ENCODE data around the gene UBE2I.
A peak's percentile ranks its signal among the peaks of the same experiment; 100 is the strongest.

UBE2I gene

GRCh38 chr16:1351582-1352362 is 42.3 kb downstream of the UBE2I start, which contains the start of the genes GNPTG and TSR3:
GNPTG (plus strand) TSS chr16:1351931; CDS start chr16:1351966, 35 bp downstream.
TSR3 (minus strand) TSS chr16:1351878; CDS start chr16:1351804, 74 bp downstream.
- no peaks in the 10 kb centered on the region for H3K27me3 ChIP-seq (ENCODE audit: insufficient read depth, insufficient read length)
- H3K9ac ChIP-seq (ENCODE audit: insufficient read length, low read depth), result peak within 1 kb of the TSS; percentile 97
- DNase-seq (ENCODE audit: low read depth, low spot score), result peak; percentile 83
- TF ChIP-seq YY1 (IDR thresholded peaks at IDR 0.05; ENCODE audit: insufficient read depth, insufficient read length) (peak; percentile 90), SUZ12 (IDR thresholded peaks at IDR 0.05; ENCODE audit: extremely low read depth, insufficient read depth, insufficient read length) (no peak), ZNF274 (IDR thresholded peaks at IDR 0.05; ENCODE audit: low read depth, low read length) (no peak)
- H3K36me3 ChIP-seq (ENCODE audit: insufficient read depth, insufficient read length, low read length), result peaks cover 44% of the 10 kb centered on the region
- H3K4me1 ChIP-seq (ENCODE audit: insufficient read depth, insufficient read length), result peaks cover 7% of the 10 kb centered on the region
- H3K9me3 ChIP-seq (ENCODE audit: insufficient read depth, low read length), result no peaks in the 10 kb centered on the region
- peak within 1 kb of the TSS; percentile 97 for H3K4me3 ChIP-seq (ENCODE audit: insufficient read length, low read depth)

GRCh38 chr16:1354815-1355540 is 45.5 kb downstream of the UBE2I start:
- no peak overlapping the region for H3K4me3 ChIP-seq (ENCODE audit: insufficient read length, low read depth)
- no peaks in the 10 kb centered on the region for H3K9me3 ChIP-seq (ENCODE audit: insufficient read depth, low read length)
- peaks cover 7% of the 10 kb centered on the region for H3K4me1 ChIP-seq (ENCODE audit: insufficient read depth, insufficient read length)
- H3K36me3 ChIP-seq (ENCODE audit: insufficient read depth, insufficient read length, low read length), result peaks cover 25% of the 10 kb centered on the region
- TF ChIP-seq YY1 (IDR thresholded peaks at IDR 0.05; ENCODE audit: insufficient read depth, insufficient read length) (no peak), ZNF274 (IDR thresholded peaks at IDR 0.05; ENCODE audit: low read depth, low read length) (no peak), SUZ12 (IDR thresholded peaks at IDR 0.05; ENCODE audit: extremely low read depth, insufficient read depth, insufficient read length) (no peak)
- H3K9ac ChIP-seq (ENCODE audit: insufficient read length, low read depth), result no peak overlapping the region
- no peaks in the 10 kb centered on the region for H3K27me3 ChIP-seq (ENCODE audit: insufficient read depth, insufficient read length)
- DNase-seq (ENCODE audit: low read depth, low spot score), result no peak

GRCh38 chr16:1355591-1355990 is 46.2 kb downstream of the UBE2I start:
- H3K27me3 ChIP-seq (ENCODE audit: insufficient read depth, insufficient read length), result no peaks in the 10 kb centered on the region
- TF ChIP-seq YY1 (IDR thresholded peaks at IDR 0.05; ENCODE audit: insufficient read depth, insufficient read length) (no peak), SUZ12 (IDR thresholded peaks at IDR 0.05; ENCODE audit: extremely low read depth, insufficient read depth, insufficient read length) (no peak), ZNF274 (IDR thresholded peaks at IDR 0.05; ENCODE audit: low read depth, low read length) (no peak)
- H3K9ac ChIP-seq (ENCODE audit: insufficient read length, low read depth), result no peak overlapping the region
- DNase-seq (ENCODE audit: low read depth, low spot score), result no peak
- no peak overlapping the region for H3K4me3 ChIP-seq (ENCODE audit: insufficient read length, low read depth)
- no peaks in the 10 kb centered on the region for H3K9me3 ChIP-seq (ENCODE audit: insufficient read depth, low read length)
- peaks cover 5% of the 10 kb centered on the region for H3K4me1 ChIP-seq (ENCODE audit: insufficient read depth, insufficient read length)
- H3K36me3 ChIP-seq (ENCODE audit: insufficient read depth, insufficient read length, low read length), result peaks cover 24% of the 10 kb centered on the region

- Histone ChIP-seq H3K27me3 (ENCODE audit: insufficient read depth, insufficient read length) (no peaks in the 10 kb centered on the region), H3K4me1 (ENCODE audit: insufficient read depth, insufficient read length) (peaks cover 2% of the 10 kb centered on the region), H3K36me3 (ENCODE audit: insufficient read depth, insufficient read length, low read length) (peaks cover 26% of the 10 kb centered on the region), H3K4me3 (ENCODE audit: insufficient read length, low read depth) (no peak overlapping the region), H3K9me3 (ENCODE audit: insufficient read depth, low read length) (no peaks in the 10 kb centered on the region), H3K9ac (ENCODE audit: insufficient read length, low read depth) (no peak overlapping the region)
- DNase-seq (ENCODE audit: low read depth, low spot score), result no peak
- no peak for TF ChIP-seq SUZ12 (IDR thresholded peaks at IDR 0.05; ENCODE audit: extremely low read depth, insufficient read depth, insufficient read length)
- TF ChIP-seq ZNF274 (IDR thresholded peaks at IDR 0.05; ENCODE audit: low read depth, low read length), result no peak
Measured at GRCh38 chr16:1356061-1356900, 46.8 kb downstream of the UBE2I start.

- no peak overlapping the region for H3K4me3 ChIP-seq (ENCODE audit: insufficient read length, low read depth)
- H3K36me3 ChIP-seq (ENCODE audit: insufficient read depth, insufficient read length, low read length), result peaks cover 42% of the 10 kb centered on the region
- no peak for DNase-seq (ENCODE audit: low read depth, low spot score)
- no peak overlapping the region for H3K9ac ChIP-seq (ENCODE audit: insufficient read length, low read depth)
- no peaks in the 10 kb centered on the region for H3K27me3 ChIP-seq (ENCODE audit: insufficient read depth, insufficient read length)
- no peaks in the 10 kb centered on the region for H3K4me1 ChIP-seq (ENCODE audit: insufficient read depth, insufficient read length)
- no peaks in the 10 kb centered on the region for H3K9me3 ChIP-seq (ENCODE audit: insufficient read depth, low read length)
- TF ChIP-seq ZNF274 (IDR thresholded peaks at IDR 0.05; ENCODE audit: low read depth, low read length) (no peak), SUZ12 (IDR thresholded peaks at IDR 0.05; ENCODE audit: extremely low read depth, insufficient read depth, insufficient read length) (no peak), YY1 (IDR thresholded peaks at IDR 0.05; ENCODE audit: insufficient read depth, insufficient read length) (no peak)
Measured at GRCh38 chr16:1357906-1358566, 48.6 kb downstream of the UBE2I start.

- H3K4me3 ChIP-seq (ENCODE audit: insufficient read length, low read depth), result no peak overlapping the region
- H3K9me3 ChIP-seq (ENCODE audit: insufficient read depth, low read length), result no peaks in the 10 kb centered on the region
- peaks cover 74% of the 10 kb centered on the region for H3K36me3 ChIP-seq (ENCODE audit: insufficient read depth, insufficient read length, low read length)
Measured at GRCh38 chr16:1361685-1362360, 52.4 kb downstream of the UBE2I start.

More at GRCh38 chr16:1361685-1362360, 52.4 kb downstream of the UBE2I start:
- Histone ChIP-seq H3K27me3 (ENCODE audit: insufficient read depth, insufficient read length) (no peaks in the 10 kb centered on the region), H3K4me1 (ENCODE audit: insufficient read depth, insufficient read length) (peaks cover 1% of the 10 kb centered on the region), H3K9ac (ENCODE audit: insufficient read length, low read depth) (no peak overlapping the region)
- no peak for DNase-seq (ENCODE audit: low read depth, low spot score)
- TF ChIP-seq ZNF274 (IDR thresholded peaks at IDR 0.05; ENCODE audit: low read depth, low read length) (no peak), SUZ12 (IDR thresholded peaks at IDR 0.05; ENCODE audit: extremely low read depth, insufficient read depth, insufficient read length) (no peak), YY1 (IDR thresholded peaks at IDR 0.05; ENCODE audit: insufficient read depth, insufficient read length) (no peak)
